Ovary (tissue), 9 donors: ENCODE measurements around the gene RUNX2. TPM values are rescaled to one million over a fixed set of nuclear protein-coding genes. Genes with fewer than 3 reads are reported as not detected.

ENCODE experiments used
- DNase-seq, 5 donors: peaks; one replicate each; pipeline ENCODE4 v3.0.0-alpha.2; 2019 to 2020
- H3K27ac ChIP-seq, 2 donors: fragments of 200-600 bp; one replicate each; pipeline versions ENCODE4 v1.5.1 to v1.8.0; 2019 to 2022
- H3K27me3 ChIP-seq: fragments of 200-600 bp; one replicate; pipeline ENCODE4 v1.8.0; 2022
- H3K36me3 ChIP-seq: fragments of 200-600 bp; sonication (generic); one replicate; pipeline ENCODE4 v1.5.1; 2019
- H3K4me1 ChIP-seq: one replicate; pipeline ENCODE4 v1.8.1; 2013; ENCODE audit warnings: mild to moderate bottlenecking, moderate library complexity; ENCODE audit not compliant: insufficient read depth
- H3K4me3 ChIP-seq: fragments of 200-600 bp; sonication (generic); one replicate; pipeline ENCODE4 v1.5.1; 2017
- H3K9me3 ChIP-seq, 2 donors: fragments of 200-600 bp in 1 of 2; sonication (generic) in 1 of 2; one replicate each; pipeline versions ENCODE4 v1.5.1 to v1.8.1; 2013 to 2019; ENCODE audit warnings: mild to moderate bottlenecking in 1 of 2, moderate library complexity in 1 of 2
- CTCF ChIP-seq, 3 donors: fragments of 450-650 bp in 2 of 3; fragments of 200-600 bp in 1 of 3; IDR thresholded peaks; one replicate each; pipeline versions ENCODE4 v1.5.1 to v1.8.0; 2016 to 2022; ENCODE audit warnings: antibody characterized with exemption in 3 of 3, mild to moderate bottlenecking in 1 of 3
- EP300 ChIP-seq: sonication (generic); formaldehyde crosslinking; IDR thresholded peaks from one replicate; pipeline ENCODE4 v1.6.1; 2017; ENCODE audit warnings: antibody characterized with exemption
- POLR2A ChIP-seq: fragments of 450-650 bp; IDR thresholded peaks from one replicate; pipeline ENCODE4 v1.6.1; 2017; ENCODE audit warnings: antibody characterized with exemption, mild to moderate bottlenecking, moderate library complexity
- WGBS, 3 donors: extraction: QIAGEN DNeasy Blood & Tissue Kit in 1 of 3; methylation state at CpG; one replicate each; pipeline versions ENCODE4 v1.1.5 to v1.1.7; 2013 to 2017; 5-methylcytosine and 5-hydroxymethylcytosine counted together
- intact Hi-C, 4 donors: fragments of 100-400 bp; cut with DNase I; formaldehyde crosslinking; loops; one replicate each; pipeline versions ENCODE4 v1.11.0 to v1.15.1; 2022 to 2023
- polyA plus RNA-seq, 2 donors: library from polyadenylated mRNA; stranded (reverse); fragments of 200-250 nt in 1 of 2; fragments of 350-450 nt in 1 of 2; fragmentation: Illumina TruSeq in 1 of 2; extraction: RNeasy Lipid Tissue Mini Kit (QIAGEN cat#74804) in 1 of 2; gene quantifications; one replicate each; pipeline ENCODE4 v1.2.3, GENCODE V29; 2013 to 2014
- total RNA-seq, 7 donors: library from RNA; depleted of rRNA in 2 of 7; stranded (reverse); fragments of >200 nt in 2 of 7; fragmentation: NEBNext Ultra II Directional in 3 of 7; extraction: Animal tissue kit (Norgen Biotek cat#: 25700) in 3 of 7; gene quantifications; one replicate each; pipeline versions ENCODE4 v1.1.0 to v1.2.4, GENCODE V29; 2016 to 2023
- donor health status: DM: no; HTN: no; CAD: no; lungs with moderate emphysema.
- donor health status: DM: no; HTN: no; CAD: no.
- donor health status: Bipolar disorder and iron deficiency.
- donor health status: DM: yes; HTN: yes; CAD: no.
- donor health status: DM: no; HTN: no; CAD: no.
- donor health status: DM: yes; HTN: yes; CAD: no.

The RUNX2 gene
- total and polyA plus RNA-seq, 9 donors, result 1.1 to 25.2 (median 3.3) TPM

- DNase-seq, result no peak
- Histone ChIP-seq H3K27ac (no peak overlapping the region), H3K36me3 (no peaks in the 10 kb centered on the region), H3K27me3 (no peaks in the 10 kb centered on the region), H3K4me1 (no peaks in the 10 kb centered on the region), H3K4me3 (no peak overlapping the region), H3K9me3 (no peaks in the 10 kb centered on the region)
- TF ChIP-seq EP300 (no peak), POLR2A (no peak)
- 85 to 89% (median 88%) methylated on average over 3 of the region's 3 CpGs for WGBS, 3 donors
- intact Hi-C loops, result no loop called here
Measured at GRCh38 chr6:45495429-45496084, 167.4 kb downstream of the RUNX2 start.

GRCh38 chr6:45496085-45496433 lies 167.9 kb downstream of the RUNX2 start:
- Histone ChIP-seq H3K27ac (no peak overlapping the region), H3K27me3 (no peaks in the 10 kb centered on the region), H3K4me1 (no peaks in the 10 kb centered on the region), H3K36me3 (no peaks in the 10 kb centered on the region), H3K9me3 (no peaks in the 10 kb centered on the region), H3K4me3 (no peak overlapping the region)
- intact Hi-C loops, result no loop called here
- WGBS, 3 donors, result 95 to 97% (median 96%) methylated on average over 6 of the region's 6 CpGs
- DNase-seq, result no peak
- TF ChIP-seq CTCF (IDR thresholded peaks at IDR 0.05) (no peak), EP300 (no peak), POLR2A (no peak)

- intact Hi-C loops, result no loop called here
- 17 to 47% (median 23%) methylated on average over 1 of the region's 1 CpG for WGBS, 3 donors
- no peaks in the 10 kb centered on the region for H3K9me3 ChIP-seq
- H3K4me1 ChIP-seq, result no peaks in the 10 kb centered on the region
- H3K27ac ChIP-seq, result no peak overlapping the region
- no peaks in the 10 kb centered on the region for H3K27me3 ChIP-seq
- H3K36me3 ChIP-seq, result no peaks in the 10 kb centered on the region
- no peak for DNase-seq
- no peak overlapping the region for H3K4me3 ChIP-seq
- TF ChIP-seq CTCF (IDR thresholded peaks at IDR 0.05), result no peak
Measured at GRCh38 chr6:45498591-45498990, 170.5 kb downstream of the RUNX2 start.

- H3K9me3 ChIP-seq, result no peaks in the 10 kb centered on the region
- TF ChIP-seq EP300, result no peak
- TF ChIP-seq CTCF (IDR thresholded peaks at IDR 0.05), result no peak
- TF ChIP-seq POLR2A, result no peak
- H3K27ac ChIP-seq, result no peak overlapping the region
- intact Hi-C loops, result no loop called here
- no peak overlapping the region for H3K4me3 ChIP-seq
- no peak for DNase-seq
- no peaks in the 10 kb centered on the region for H3K27me3 ChIP-seq
- H3K4me1 ChIP-seq, result peaks cover 6% of the 10 kb centered on the region
- WGBS, 3 donors, result 89 to 93% (median 92%) methylated on average over 6 of the region's 6 CpGs
- H3K36me3 ChIP-seq, result no peaks in the 10 kb centered on the region
Measured at GRCh38 chr6:45500924-45501816, 173.0 kb downstream of the RUNX2 start.

GRCh38 chr6:45502456-45502855 lies 174.3 kb downstream of the RUNX2 start:
- H3K9me3 ChIP-seq, result no peaks in the 10 kb centered on the region
- H3K4me1 ChIP-seq, result peaks cover 6% of the 10 kb centered on the region
- H3K36me3 ChIP-seq, result no peaks in the 10 kb centered on the region
- WGBS, 3 donors, result 52 to 67% (median 64%) methylated on average over 6 of the region's 6 CpGs
- no peak for TF ChIP-seq EP300
- no peak for TF ChIP-seq POLR2A
- no peak for TF ChIP-seq CTCF (IDR thresholded peaks at IDR 0.05)
- no peak overlapping the region for H3K4me3 ChIP-seq
- no peak for DNase-seq
- H3K27me3 ChIP-seq, result no peaks in the 10 kb centered on the region
- intact Hi-C loops, result no loop called here
- no peak overlapping the region for H3K27ac ChIP-seq
